ENCODE measurements around the gene PPFIBP2. TPM values are rescaled to one million over a fixed set of nuclear protein-coding genes. Genes with fewer than 3 reads are reported as not detected.
A peak's percentile ranks its signal among the peaks of the same experiment; 100 is the strongest.

PPFIBP2 gene
- total RNA-seq = 10 to 100 TPM in 1 of 2 experiments, 1 to 10 TPM in 1; 7.9 to 13.2 TPM

- POLR2A ChIA-PET = interaction anchor here (1.0 kb wide), 1 partner anchor 36 kb away, joined by 3 read pairs; no protein-coding TSS in a partner anchor
- DNase-seq (peak; percentile 89), ATAC-seq (peak; percentile 89)
- CTCF ChIA-PET = interaction anchor here (0.6 to 1.6 kb wide), 16 partner anchors 9 to 381 kb away, joined by 3 to 9 read pairs (median 3); no protein-coding TSS in a partner anchor
- Mint-ChIP-seq H3K27ac (peak within 1 kb of the TSS; percentile 93), H3K4me3 (peak within 1 kb of the TSS; percentile 86), H3K4me1 (peaks cover 45% of the 10 kb centered on the region), H3K36me3 (ENCODE audit: low read depth) (peaks cover 3% of the 10 kb centered on the region), H3K9me3 (ENCODE audit: low read depth) (no peaks in the 10 kb centered on the region), H3K27me3 (peaks cover 2% of the 10 kb centered on the region)
- intact Hi-C loops (cut with DNase I, micrococcal nuclease) = loop anchor here (1.0 to 10.0 kb wide), 12 partner anchors 64 to 1281 kb away; partner anchors contain the start of genes ARFIP2 (in 2 of the 2), EIF3F (in 2 of the 2), TIMM10B (in 2 of the 2) and APBB1 (in 1 of the 2)
These were observed at the start of gene PPFIBP2 for GRCh38 chr11:7513234-7514098. Gene PPFIBP2, plus strand, starts transcription at chr11:7513999. Its CDS starts 35,477 bp downstream, at chr11:7549476.

GRCh38 chr11:7467652-7468051 is 46.1 kb upstream of the PPFIBP2 start:
- Mint-ChIP-seq H3K9me3 (ENCODE audit: low read depth) (no peaks in the 10 kb centered on the region), H3K27me3 (no peaks in the 10 kb centered on the region), H3K4me1 (peaks cover 9% of the 10 kb centered on the region), H3K4me3 (no peak overlapping the region), H3K27ac (no peak overlapping the region), H3K36me3 (ENCODE audit: low read depth) (no peaks in the 10 kb centered on the region)
- ATAC-seq = peak; percentile 82
- ChIA-PET CTCF (interaction anchor here (0.7 kb wide), 1 partner anchor 22 kb away, joined by 3 read pairs; no protein-coding TSS in a partner anchor), POLR2A (no interaction called here)
- intact Hi-C loops (cut with DNase I, micrococcal nuclease) = no loop called here
- DNase-seq = peak; percentile 21

- no peaks in the 10 kb centered on the region for H3K27me3 Mint-ChIP-seq
- CTCF ChIA-PET = no interaction called here
These were observed 44.4 kb upstream of the PPFIBP2 start for GRCh38 chr11:7469351-7469865.

GRCh38 chr11:7471071-7471470 is 42.7 kb upstream of the PPFIBP2 start:
- ChIA-PET POLR2A (no interaction called here), CTCF (no interaction called here)
- no peak overlapping the region for H3K4me3 Mint-ChIP-seq
- no peak overlapping the region for H3K27ac Mint-ChIP-seq
- peaks cover 3% of the 10 kb centered on the region for H3K4me1 Mint-ChIP-seq
- H3K36me3 Mint-ChIP-seq (ENCODE audit: low read depth) = no peaks in the 10 kb centered on the region
- no peaks in the 10 kb centered on the region for H3K9me3 Mint-ChIP-seq (ENCODE audit: low read depth)
- ATAC-seq (no peak), DNase-seq (no peak)
- H3K27me3 Mint-ChIP-seq = peaks cover under 1% of the 10 kb centered on the region
- intact Hi-C loops (cut with DNase I, micrococcal nuclease) = no loop called here

More at GRCh38 chr11:7469351-7469865, 44.4 kb upstream of the PPFIBP2 start:
- intact Hi-C loops (cut with DNase I, micrococcal nuclease) = no loop called here
- ATAC-seq = no peak
- no peak overlapping the region for H3K27ac Mint-ChIP-seq
- H3K36me3 Mint-ChIP-seq (ENCODE audit: low read depth) = no peaks in the 10 kb centered on the region
- no peak for DNase-seq
- no peaks in the 10 kb centered on the region for H3K9me3 Mint-ChIP-seq (ENCODE audit: low read depth)
- H3K4me1 Mint-ChIP-seq = peaks cover 3% of the 10 kb centered on the region
- POLR2A ChIA-PET = no interaction called here
- H3K4me3 Mint-ChIP-seq = no peak overlapping the region

GRCh38 chr11:7473717-7474116 is 40.1 kb upstream of the PPFIBP2 start:
- no peak overlapping the region for H3K4me3 Mint-ChIP-seq

GRCh38 chr11:7480113-7480512 is 33.7 kb upstream of the PPFIBP2 start:
- ChIA-PET CTCF (no interaction called here), POLR2A (no interaction called here)
- Mint-ChIP-seq H3K9me3 (ENCODE audit: low read depth) (no peaks in the 10 kb centered on the region), H3K27me3 (peaks cover 2% of the 10 kb centered on the region), H3K4me1 (no peaks in the 10 kb centered on the region), H3K36me3 (ENCODE audit: low read depth) (no peaks in the 10 kb centered on the region), H3K27ac (no peak overlapping the region), H3K4me3 (no peak overlapping the region)
- DNase-seq (no peak), ATAC-seq (no peak)
- intact Hi-C loops (cut with DNase I, micrococcal nuclease) = no loop called here

More at GRCh38 chr11:7473717-7474116, 40.1 kb upstream of the PPFIBP2 start:
- intact Hi-C loops (cut with DNase I, micrococcal nuclease) = no loop called here
- ChIA-PET CTCF (interaction anchor here (0.9 kb wide), 1 partner anchor 196 kb away, joined by 5 read pairs; no protein-coding TSS in a partner anchor), POLR2A (no interaction called here)
- DNase-seq (no peak), ATAC-seq (no peak)
- no peak overlapping the region for H3K27ac Mint-ChIP-seq
- H3K27me3 Mint-ChIP-seq = peaks cover 2% of the 10 kb centered on the region
- H3K4me1 Mint-ChIP-seq = no peaks in the 10 kb centered on the region
- no peaks in the 10 kb centered on the region for H3K9me3 Mint-ChIP-seq (ENCODE audit: low read depth)
- H3K36me3 Mint-ChIP-seq (ENCODE audit: low read depth) = no peaks in the 10 kb centered on the region

DNA sequence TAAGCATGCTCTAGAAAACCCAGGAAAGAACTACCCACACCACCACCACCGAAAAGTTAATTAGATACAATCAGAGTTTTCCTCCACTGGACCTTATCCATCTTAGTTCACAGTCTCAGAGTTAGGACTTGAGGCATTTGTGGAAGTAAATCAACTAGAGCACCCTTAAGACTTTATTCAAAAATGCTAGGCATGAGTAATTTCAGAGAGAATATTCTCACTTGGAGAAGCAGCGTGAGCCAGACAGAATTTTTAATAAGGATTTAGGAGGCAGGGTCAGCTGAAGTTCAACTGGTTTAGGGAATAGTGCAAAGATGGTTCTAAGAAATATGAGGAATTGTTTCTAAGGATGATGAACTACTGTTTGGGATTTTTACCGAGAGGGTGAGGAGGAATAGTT is 29.7 kb upstream of the PPFIBP2 start:
- ChIA-PET POLR2A (no interaction called here), CTCF (interaction anchor here (0.8 kb wide), 1 partner anchor 294 kb away, joined by 4 read pairs; no protein-coding TSS in a partner anchor)
- ATAC-seq (no peak), DNase-seq (no peak)
- no peaks in the 10 kb centered on the region for H3K27me3 Mint-ChIP-seq
- H3K9me3 Mint-ChIP-seq (ENCODE audit: low read depth) = no peaks in the 10 kb centered on the region
- no peak overlapping the region for H3K27ac Mint-ChIP-seq
- no peaks in the 10 kb centered on the region for H3K36me3 Mint-ChIP-seq (ENCODE audit: low read depth)
- no peaks in the 10 kb centered on the region for H3K4me1 Mint-ChIP-seq
- H3K4me3 Mint-ChIP-seq = no peak overlapping the region
- intact Hi-C loops (cut with DNase I, micrococcal nuclease) = no loop called here

DNA sequence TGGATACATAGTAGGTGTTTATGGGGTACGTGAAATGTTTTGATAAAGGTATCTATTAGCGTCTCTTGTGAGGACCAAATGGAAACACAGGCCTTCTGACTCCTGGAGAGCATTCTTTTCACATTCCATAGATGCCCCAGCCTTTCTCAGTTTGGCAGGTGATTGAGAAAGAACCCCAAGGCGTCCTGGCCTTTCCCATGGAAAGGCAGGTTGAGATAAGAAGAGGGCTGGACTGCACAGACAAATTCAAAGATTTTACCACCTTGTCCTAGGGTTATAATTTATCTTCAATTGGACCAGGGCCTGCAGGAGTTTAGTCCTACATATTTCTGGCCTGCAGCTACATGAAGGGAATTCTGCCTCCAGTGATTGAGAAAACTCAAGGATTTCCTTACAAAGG is 29.2 kb upstream of the PPFIBP2 start:
- POLR2A ChIA-PET = no interaction called here
- Mint-ChIP-seq H3K4me3 (no peak overlapping the region), H3K27ac (no peak overlapping the region), H3K4me1 (no peaks in the 10 kb centered on the region), H3K27me3 (no peaks in the 10 kb centered on the region), H3K36me3 (ENCODE audit: low read depth) (no peaks in the 10 kb centered on the region), H3K9me3 (ENCODE audit: low read depth) (no peaks in the 10 kb centered on the region)
- ATAC-seq (no peak), DNase-seq (no peak)
- CTCF ChIA-PET = interaction anchor here (0.6 to 0.9 kb wide), 2 partner anchors 87 to 387 kb away, joined by 3 read pairs; no protein-coding TSS in a partner anchor
- intact Hi-C loops (cut with DNase I, micrococcal nuclease) = no loop called here

DNA sequence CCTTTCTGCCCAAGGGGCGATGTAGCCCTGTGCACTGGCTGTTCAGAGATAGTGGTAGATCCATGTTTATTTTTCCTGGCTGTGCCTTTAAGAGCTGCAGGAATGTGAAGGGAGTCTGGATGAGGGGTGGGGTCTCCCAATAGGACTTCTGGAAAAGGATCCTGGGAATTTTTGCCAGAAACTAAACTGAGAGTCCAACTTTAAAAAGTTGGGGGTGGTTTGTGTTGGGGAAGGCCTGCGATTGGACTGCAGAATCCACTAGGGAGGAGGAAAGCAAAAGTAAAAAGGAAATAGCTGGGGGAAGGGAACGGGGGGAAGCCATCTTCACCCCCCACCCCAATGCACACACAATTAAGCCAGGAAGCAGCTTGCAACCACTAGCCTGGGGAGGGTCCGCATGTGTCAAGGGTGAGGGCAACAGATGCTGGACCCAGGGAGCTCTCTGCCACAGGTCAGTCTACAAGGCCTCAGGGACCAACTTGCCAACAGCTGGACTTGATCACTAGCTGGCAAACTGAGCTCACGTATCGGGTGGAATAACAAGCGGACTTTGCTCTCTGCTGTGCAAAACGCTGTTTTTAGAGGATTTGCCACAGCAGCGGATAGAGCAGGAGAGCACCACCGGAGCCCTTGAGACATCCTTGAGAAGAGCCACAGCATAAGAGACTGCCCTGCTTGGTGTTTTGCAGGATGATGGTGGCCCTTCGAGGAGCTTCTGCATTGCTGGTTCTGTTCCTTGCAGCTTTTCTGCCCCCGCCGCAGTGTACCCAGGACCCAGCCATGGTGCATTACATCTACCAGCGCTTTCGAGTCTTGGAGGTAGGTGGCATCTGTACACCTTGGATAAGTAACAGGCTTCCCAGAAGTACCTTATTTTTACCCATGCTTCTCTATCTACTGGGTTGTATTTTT is 28.4 kb upstream of the PPFIBP2 start, which contains the start of gene OLFML1:
Gene OLFML1 (plus strand): TSS at position 321 of the 912 bp plus-strand sequence. CDS start 370 bp downstream, at position 691.
- Mint-ChIP-seq H3K36me3 (ENCODE audit: low read depth) (no peaks in the 10 kb centered on the region), H3K9me3 (ENCODE audit: low read depth) (no peaks in the 10 kb centered on the region), H3K27ac (no peak within 1 kb of the TSS), H3K27me3 (no peaks in the 10 kb centered on the region), H3K4me3 (no peak within 1 kb of the TSS), H3K4me1 (no peaks in the 10 kb centered on the region)
- POLR2A ChIA-PET = no interaction called here
- CTCF ChIA-PET = interaction anchor here (0.6 to 1.2 kb wide), 5 partner anchors 9 to 388 kb away, joined by 3 to 5 read pairs (median 3); no protein-coding TSS in a partner anchor
- intact Hi-C loops (cut with DNase I, micrococcal nuclease) = no loop called here
- ATAC-seq (no peak), DNase-seq (no peak)

DNA sequence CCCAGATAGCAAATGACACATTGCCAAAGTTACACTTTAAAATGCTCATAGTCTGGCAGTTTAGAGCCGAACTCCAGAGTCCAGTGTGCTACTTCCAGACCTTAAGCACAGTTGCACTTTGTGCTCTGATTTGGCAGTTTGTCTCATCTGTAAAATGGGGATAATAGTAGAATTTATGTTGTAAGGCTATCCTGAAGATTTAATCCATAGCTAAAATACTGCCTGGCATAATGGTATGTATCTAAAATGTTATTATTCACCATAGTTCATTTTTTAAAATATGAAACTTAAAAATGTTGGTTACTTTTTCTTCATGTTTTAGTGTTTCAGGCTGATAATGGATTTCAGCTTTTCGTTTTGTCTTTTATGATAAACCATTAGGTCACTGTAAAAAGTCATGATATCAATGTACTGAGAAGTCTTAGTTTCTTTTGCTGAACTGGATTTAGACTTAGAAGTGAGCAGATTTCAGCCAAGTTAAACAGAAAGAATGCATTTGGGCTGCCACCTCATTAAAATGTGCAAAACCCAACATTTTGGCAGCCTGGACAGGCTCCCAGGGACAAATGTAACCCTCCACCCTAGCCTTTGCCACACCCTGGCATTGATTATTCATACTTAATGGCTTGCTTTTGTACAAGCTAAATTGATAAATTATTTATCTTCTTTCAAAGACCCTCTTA is 27.6 kb upstream of the PPFIBP2 start:
- CTCF ChIA-PET = interaction anchor here (0.9 to 1.2 kb wide), 3 partner anchors 10 to 27 kb away, joined by 3 to 5 read pairs (median 3); no protein-coding TSS in a partner anchor
- no peak for ATAC-seq
- Mint-ChIP-seq H3K36me3 (ENCODE audit: low read depth) (no peaks in the 10 kb centered on the region), H3K9me3 (ENCODE audit: low read depth) (no peaks in the 10 kb centered on the region), H3K4me3 (no peak overlapping the region), H3K27ac (no peak overlapping the region), H3K27me3 (no peaks in the 10 kb centered on the region), H3K4me1 (no peaks in the 10 kb centered on the region)
- POLR2A ChIA-PET = no interaction called here
- intact Hi-C loops (cut with DNase I, micrococcal nuclease) = no loop called here
- DNase-seq = no peak
